CD8-positive, alpha-beta memory T cell (primary cell): ENCODE data around the gene DPP6. TPM values are rescaled to one million over a fixed set of nuclear protein-coding genes. Genes with fewer than 3 reads are reported as not detected.
"Not testable (repeated sequence)": the region's sequence is repeated elsewhere in the genome, so short reads cannot be mapped to it uniquely, and the experiment has no call there.

Experiments
- CTCF ChIA-PET: fragments of 350-600 bp; sonication (Branson Sonifier 250); formaldehyde crosslinking; loops from one replicate; lab custom pipeline; 2021; ENCODE audit warnings: antibody characterized with exemption; lab: Charles Lee
- POLR2A ChIA-PET: fragments of 350-600 bp; sonication (Branson Sonifier 250); formaldehyde crosslinking; loops from one replicate; lab custom pipeline; 2021; ENCODE audit warnings: antibody characterized with exemption; lab: Charles Lee
- DNase-seq, 5 donors: peaks; one replicate each; pipeline versions ENCODE4 v3.0.0 to v3.0.0-alpha.2; 2020 to 2022; ENCODE audit warnings: mixed read lengths in 1 of 5
- H3K27ac ChIP-seq: one replicate; pipeline ENCODE4 v1.7.0; 2013; ENCODE audit warnings: low read depth, mild to moderate bottlenecking, low read length, moderate library complexity
- H3K27me3 ChIP-seq: 2 replicates; pipeline ENCODE4 v1.7.0; 2013; ENCODE audit warnings: low read length, mild to moderate bottlenecking; ENCODE audit not compliant: insufficient read depth, poor library complexity, severe bottlenecking
- H3K36me3 ChIP-seq: 2 replicates; pipeline ENCODE4 v1.7.0; 2013; ENCODE audit warnings: mild to moderate bottlenecking, low read length, moderate library complexity; ENCODE audit not compliant: insufficient read depth
- H3K4me1 ChIP-seq: 2 replicates; pipeline ENCODE4 v1.7.0; 2013; ENCODE audit warnings: mild to moderate bottlenecking, low read length, moderate library complexity; ENCODE audit not compliant: insufficient read depth
- H3K4me3 ChIP-seq: 2 replicates; pipeline ENCODE4 v1.7.0; 2013; ENCODE audit warnings: mild to moderate bottlenecking, low read length
- H3K9me3 ChIP-seq: 2 replicates; pipeline ENCODE4 v1.7.0; 2013; ENCODE audit warnings: mild to moderate bottlenecking, low read length
- H3K27ac Mint-ChIP-seq, 8 donors: one replicate each; pipeline ENCODE4 v1.8.0; 2020 to 2021; ENCODE audit warnings: mixed read lengths in 8 of 8, mild to moderate bottlenecking in 6 of 8, inconsistent platforms in 3 of 8, moderate library complexity in 3 of 8
- H3K27me3 Mint-ChIP-seq, 2 donors: one replicate each; pipeline ENCODE4 v1.8.0; 2020 to 2021; ENCODE audit warnings: mixed read lengths in 2 of 2, mild to moderate bottlenecking in 1 of 2, moderate library complexity in 1 of 2
- H3K36me3 Mint-ChIP-seq, 3 donors: one replicate each; pipeline ENCODE4 v1.8.0; 2020 to 2021; ENCODE audit warnings: mixed read lengths in 3 of 3, inconsistent platforms in 1 of 3, mild to moderate bottlenecking in 1 of 3
- H3K4me1 Mint-ChIP-seq, 3 donors: one replicate each; pipeline ENCODE4 v1.8.0; 2020 to 2021; ENCODE audit warnings: mixed read lengths in 3 of 3, inconsistent platforms in 1 of 3, mild to moderate bottlenecking in 1 of 3
- H3K4me3 Mint-ChIP-seq, 7 donors: one replicate each; pipeline ENCODE4 v1.8.0; 2020 to 2021; ENCODE audit warnings: mixed read lengths in 7 of 7, mild to moderate bottlenecking in 6 of 7, moderate library complexity in 4 of 7, inconsistent platforms in 2 of 7
- H3K9me3 Mint-ChIP-seq, 5 donors: one replicate each; pipeline ENCODE4 v1.8.0; 2020 to 2022; ENCODE audit warnings: mixed read lengths in 5 of 5, mild to moderate bottlenecking in 3 of 5, moderate library complexity in 2 of 5, inconsistent platforms in 1 of 5
- polyA plus RNA-seq: library from polyadenylated mRNA; unstranded; fragments of 300-500 nt; fragmentation: Illumina TruSeq; gene quantifications from one replicate; pipeline ENCODE4 v1.2.3, GENCODE V29; 2021
- total RNA-seq, 2 experiments: library from RNA; stranded (reverse); gene quantifications; one replicate each; pipeline ENCODE4 v1.2.3, GENCODE V29; 2021

The DPP6 gene
- total and polyA plus RNA-seq, 3 experiments from 2014 or later: not detected

DNA sequence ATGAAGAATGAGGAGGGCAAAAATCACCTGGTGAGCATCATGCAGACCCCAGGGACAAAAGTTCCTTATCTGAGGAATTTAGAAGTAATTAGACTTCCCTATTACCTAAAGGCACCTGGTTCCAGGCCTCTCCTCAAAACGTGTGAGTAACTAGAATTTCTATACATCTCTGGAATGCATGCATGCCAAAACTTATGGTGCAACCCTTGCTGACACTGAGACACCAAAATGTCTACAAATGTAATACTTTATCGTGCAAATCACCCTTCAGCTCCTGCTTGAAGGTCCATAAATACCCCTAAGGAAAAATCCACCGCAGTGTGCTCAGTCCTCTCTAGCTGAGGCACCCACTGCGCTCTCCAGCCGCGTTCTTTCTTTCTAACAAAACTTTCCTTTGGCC is 866.5 kb downstream of the DPP6 start:
- DNase-seq: no peak
- H3K27me3 Mint-ChIP-seq: peaks cover 19 to 26% of the 10 kb centered on the region in 2 donors
- ChIA-PET CTCF (interaction anchor here (1.6 kb wide), 1 partner anchor 9 kb away, joined by 6 read pairs; no protein-coding TSS in a partner anchor), POLR2A (no interaction called here)
- H3K9me3 Mint-ChIP-seq: no peaks in the 10 kb centered on the region
- peaks cover 0 to 2% (median 0%) of the 10 kb centered on the region in 3 donors for H3K36me3 Mint-ChIP-seq
- H3K4me3 Mint-ChIP-seq: no peak overlapping the region
- Histone ChIP-seq H3K27ac (no peak overlapping the region), H3K36me3 (no peaks in the 10 kb centered on the region), H3K4me3 (no peak overlapping the region), H3K9me3 (no peaks in the 10 kb centered on the region), H3K27me3 (peaks cover 4% of the 10 kb centered on the region), H3K4me1 (no peaks in the 10 kb centered on the region)
- peaks cover 2 to 6% (median 3%) of the 10 kb centered on the region in 3 donors for H3K4me1 Mint-ChIP-seq
- peak overlapping the region in 1 of 8 donors; percentile 43 for H3K27ac Mint-ChIP-seq

DNA sequence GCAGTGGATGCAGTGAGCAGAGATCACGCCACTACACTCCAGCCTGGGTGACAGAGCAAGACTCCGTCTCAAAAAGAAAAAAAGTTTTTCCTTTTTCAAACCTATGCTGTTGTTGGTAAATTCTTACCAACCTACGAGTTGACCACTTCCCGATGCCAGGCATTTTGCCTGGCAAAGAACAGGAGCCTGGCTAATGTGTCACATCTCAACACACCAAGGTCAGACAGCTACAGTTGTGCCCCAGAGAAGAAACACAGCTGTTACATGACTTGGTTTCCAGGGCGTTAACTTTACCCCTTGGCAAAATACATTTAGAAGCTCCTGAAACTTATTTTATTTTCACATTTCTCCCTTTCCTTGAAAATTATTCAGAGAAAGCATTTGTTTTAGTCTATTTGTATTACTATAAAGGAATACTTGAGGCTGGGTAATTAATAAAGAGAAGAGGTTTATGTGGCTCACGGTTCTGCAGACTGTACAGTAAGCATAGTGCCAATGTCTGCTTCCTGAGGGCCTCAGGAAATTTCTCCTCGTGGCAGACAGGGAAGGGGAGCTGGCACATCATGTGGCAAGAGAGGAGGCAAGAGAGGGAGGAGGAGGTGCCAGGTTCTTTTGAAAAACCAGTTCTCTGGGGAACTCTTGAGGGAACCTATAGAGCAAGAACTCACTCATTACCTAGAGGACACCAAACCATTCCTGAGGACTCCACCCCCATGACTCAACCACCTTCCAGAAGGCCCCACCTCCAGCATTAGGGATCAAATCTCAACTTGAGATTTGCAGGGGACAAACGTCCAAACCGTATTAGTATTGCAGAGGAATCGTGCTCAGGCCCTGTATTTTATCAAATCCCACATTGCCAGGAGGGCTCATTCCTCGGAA is 867.4 kb downstream of the DPP6 start:
- Mint-ChIP-seq H3K27ac (no peak overlapping the region), H3K9me3 (no peaks in the 10 kb centered on the region), H3K4me3 (no peak overlapping the region), H3K36me3 (no peaks in the 10 kb centered on the region), H3K4me1 (peaks cover 0 to 3% (median 0%) of the 10 kb centered on the region in 3 donors), H3K27me3 (peaks cover 17 to 28% of the 10 kb centered on the region in 2 donors)
- Histone ChIP-seq H3K27ac (no peak overlapping the region), H3K4me1 (no peaks in the 10 kb centered on the region), H3K27me3 (peaks cover 4% of the 10 kb centered on the region), H3K9me3 (no peaks in the 10 kb centered on the region), H3K4me3 (no peak overlapping the region), H3K36me3 (no peaks in the 10 kb centered on the region)
- ChIA-PET POLR2A (no interaction called here), CTCF (no interaction called here)
- no peak for DNase-seq

DNA sequence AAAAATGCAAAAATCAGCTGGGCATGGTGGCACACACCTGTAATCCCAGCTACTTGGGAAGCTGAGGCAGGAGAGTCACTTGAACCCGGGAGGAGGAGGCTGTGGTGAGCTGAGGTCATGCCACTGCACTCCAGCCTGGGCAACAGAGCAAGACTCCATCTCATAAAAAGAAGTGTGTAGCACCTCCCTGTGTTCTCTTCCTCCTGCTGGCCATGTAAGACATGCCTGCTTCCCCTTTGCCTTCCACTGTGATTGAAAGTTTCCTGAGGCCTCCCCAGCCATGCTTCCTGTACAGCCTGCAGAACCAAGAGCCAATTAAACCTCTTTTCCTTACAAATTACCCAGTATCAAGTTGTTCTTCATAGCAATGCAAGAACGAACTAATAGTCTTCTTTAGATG is 870.3 kb downstream of the DPP6 start:
- H3K27me3 ChIP-seq, H3K36me3 ChIP-seq, H3K4me1 Mint-ChIP-seq, DNase-seq, H3K27ac ChIP-seq, H3K9me3 Mint-ChIP-seq, H3K4me3 Mint-ChIP-seq, H3K4me1 ChIP-seq, H3K9me3 ChIP-seq, H3K4me3 ChIP-seq, H3K36me3 Mint-ChIP-seq, H3K27ac Mint-ChIP-seq, POLR2A ChIA-PET: not testable (repeated sequence)
- H3K27me3 Mint-ChIP-seq: peaks cover 5 to 14% of the 10 kb centered on the region in 2 donors
- CTCF ChIA-PET: interaction anchor here (0.8 to 2.8 kb wide), 3 partner anchors 8 to 422 kb away, joined by 3 to 14 read pairs (median 6); no protein-coding TSS in a partner anchor

DNA sequence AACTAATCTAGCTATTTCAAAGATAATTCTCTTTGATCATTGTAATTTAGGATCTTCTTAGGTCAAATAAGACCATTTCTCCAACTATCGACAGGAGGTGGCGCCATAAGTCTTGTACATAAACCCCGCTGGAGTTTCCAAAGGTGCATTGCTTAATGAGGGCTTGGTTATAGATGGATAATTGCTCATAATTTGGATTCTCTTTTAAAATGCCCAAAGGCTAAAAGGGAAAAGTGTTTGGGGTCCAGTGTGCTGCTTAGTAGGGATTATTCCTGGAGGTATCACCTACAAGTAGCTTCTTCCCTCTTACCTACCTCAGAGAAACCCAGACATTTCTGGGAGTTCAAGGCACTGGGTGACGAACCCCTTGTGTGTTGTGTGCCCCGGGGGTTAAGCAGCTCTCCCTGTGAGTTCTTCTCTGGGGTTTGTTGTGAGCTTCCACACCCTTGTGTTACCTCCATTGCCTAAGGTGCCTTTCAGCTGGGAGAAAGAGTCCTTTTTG is 875.5 kb downstream of the DPP6 start:
- Mint-ChIP-seq H3K4me3 (peak overlapping the region; percentile 89 to 97 (median 95)), H3K27ac (peak overlapping the region; percentile 86 to 99 (median 98)), H3K36me3 (peaks cover 1 to 28% (median 4%) of the 10 kb centered on the region in 3 donors), H3K27me3 (peaks cover 2 to 6% of the 10 kb centered on the region in 2 donors), H3K9me3 (no peaks in the 10 kb centered on the region), H3K4me1 (peaks cover 29 to 40% (median 38%) of the 10 kb centered on the region in 3 donors)
- H3K9me3 ChIP-seq: no peaks in the 10 kb centered on the region
- peak overlapping the region; percentile 92 for H3K27ac ChIP-seq
- ChIA-PET POLR2A (interaction anchor here (0.5 to 1.8 kb wide), 8 partner anchors 16 to 1965 kb away, joined by 3 to 14 read pairs (median 4); partner anchors contain the start of genes INSIG1, LMBR1 and PAXIP1), CTCF (interaction anchor here (0.6 to 4.5 kb wide), 42 partner anchors 9 to 838 kb away, joined by 3 to 62 read pairs (median 4); partner anchors contain the start of genes INSIG1 and PAXIP1)
- no peaks in the 10 kb centered on the region for H3K27me3 ChIP-seq
- no peaks in the 10 kb centered on the region for H3K36me3 ChIP-seq
- H3K4me3 ChIP-seq: peak overlapping the region; percentile 85
- peak; percentile 67 to 84 (median 71) for DNase-seq
- peaks cover 12% of the 10 kb centered on the region for H3K4me1 ChIP-seq

DNA sequence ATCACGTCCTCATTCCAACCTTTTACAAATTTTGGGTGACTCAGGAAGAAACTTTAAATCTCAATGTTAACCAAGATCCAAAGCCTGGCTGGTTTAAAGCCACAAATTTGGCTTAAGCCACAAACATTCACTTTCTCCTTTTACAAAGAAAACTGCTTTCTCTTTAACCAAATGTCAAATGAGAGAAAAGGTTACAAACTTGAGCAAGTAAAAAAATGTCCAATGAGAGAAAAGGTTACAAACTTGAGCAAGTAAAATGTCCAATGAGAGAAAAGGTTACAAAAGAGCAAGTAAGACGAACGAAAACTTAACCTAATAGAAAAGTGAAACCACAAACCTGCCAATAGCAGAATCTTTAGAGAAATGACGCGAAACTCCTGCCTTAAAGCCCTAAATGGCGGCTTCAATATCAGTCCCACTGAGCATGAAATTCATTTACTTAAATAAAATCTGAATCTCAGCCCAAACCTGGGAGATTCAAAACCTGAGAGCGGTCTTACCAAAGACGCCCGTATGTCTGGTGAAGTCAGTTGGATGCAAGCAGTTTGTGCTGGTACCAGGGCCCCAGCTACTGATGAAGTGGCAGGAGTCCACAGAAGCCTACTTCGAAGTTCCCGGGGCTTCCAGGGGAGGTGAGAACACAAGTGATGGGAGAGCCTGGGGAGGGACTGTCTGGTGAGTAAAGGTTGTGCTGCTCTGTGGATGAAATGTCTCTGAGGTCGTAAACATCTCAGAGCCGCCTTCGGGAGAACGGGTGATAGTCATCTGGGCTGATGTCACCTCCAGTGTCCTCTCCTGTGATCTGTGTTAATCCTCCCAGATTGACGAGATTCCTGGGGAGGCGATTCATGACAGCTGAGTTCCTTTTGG is 876.2 kb downstream of the DPP6 start:
- H3K27me3 Mint-ChIP-seq: peaks cover 2 to 6% of the 10 kb centered on the region in 2 donors
- H3K36me3 ChIP-seq: no peaks in the 10 kb centered on the region
- H3K4me3 Mint-ChIP-seq: peak overlapping the region; percentile 89 to 97 (median 95)
- peaks cover 3 to 30% (median 8%) of the 10 kb centered on the region in 3 donors for H3K36me3 Mint-ChIP-seq
- no peaks in the 10 kb centered on the region for H3K9me3 ChIP-seq
- H3K4me1 Mint-ChIP-seq: peaks cover 29 to 40% (median 38%) of the 10 kb centered on the region in 3 donors
- peak overlapping the region; percentile 85 for H3K4me3 ChIP-seq
- no peaks in the 10 kb centered on the region for H3K27me3 ChIP-seq
- H3K4me1 ChIP-seq: peaks cover 12% of the 10 kb centered on the region
- POLR2A ChIA-PET: interaction anchor here (0.6 to 1.8 kb wide), 8 partner anchors 40 to 370 kb away, joined by 3 to 14 read pairs (median 4); partner anchors contain the start of genes INSIG1 and PAXIP1
- CTCF ChIA-PET: interaction anchor here (0.9 to 4.5 kb wide), 31 partner anchors 8 to 826 kb away, joined by 3 to 62 read pairs (median 4); partner anchors contain the start of gene INSIG1
- peak overlapping the region; percentile 92 for H3K27ac ChIP-seq
- peak overlapping the region; percentile 86 to 99 (median 98) for H3K27ac Mint-ChIP-seq
- H3K9me3 Mint-ChIP-seq: no peaks in the 10 kb centered on the region
- peak; percentile 11 to 94 (median 67) for DNase-seq

DNA sequence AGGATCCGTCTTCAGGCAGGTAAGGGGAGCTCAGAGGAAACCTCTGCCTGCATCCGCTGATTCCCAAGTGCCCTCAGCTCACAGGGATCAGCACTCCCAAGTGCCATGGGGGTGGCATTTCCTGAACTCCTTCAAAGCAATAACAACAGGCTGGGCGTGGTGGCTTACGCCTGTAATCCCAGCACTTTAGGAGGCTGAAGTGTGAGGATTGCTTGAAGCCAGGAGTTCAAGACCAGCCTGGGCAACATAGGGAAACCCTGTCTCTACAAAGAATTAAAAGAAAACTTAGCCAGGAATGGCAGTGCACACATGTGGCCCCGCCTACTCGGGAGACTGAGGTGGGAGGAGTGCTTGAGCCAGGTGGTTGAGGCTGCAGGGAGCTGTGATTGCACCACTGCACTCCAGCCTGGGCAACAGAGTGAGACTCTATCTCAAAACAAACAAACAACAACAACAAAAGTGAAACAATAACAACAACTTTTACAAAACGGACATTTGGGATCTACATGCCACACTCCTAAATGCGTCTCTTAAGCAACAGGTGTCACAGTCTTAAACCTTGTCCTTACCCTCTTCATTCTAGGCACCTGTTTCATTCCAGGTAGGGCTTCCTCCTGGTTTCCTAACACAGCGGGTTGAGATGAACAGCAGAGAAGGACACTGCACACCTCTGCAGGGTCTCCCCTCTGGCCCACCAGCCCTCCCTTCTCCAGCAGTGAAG is 877.0 kb downstream of the DPP6 start:
- no peaks in the 10 kb centered on the region for H3K9me3 ChIP-seq
- CTCF ChIA-PET: interaction anchor here (2.5 to 4.5 kb wide), 5 partner anchors 16 to 416 kb away, joined by 11 to 62 read pairs (median 30); partner anchors contain the start of gene INSIG1
- H3K4me1 Mint-ChIP-seq: peaks cover 29 to 40% (median 38%) of the 10 kb centered on the region in 3 donors
- DNase-seq: no peak
- peaks cover 0 to 4% (median 0%) of the 10 kb centered on the region in 5 donors for H3K9me3 Mint-ChIP-seq
- peak overlapping the region; percentile 86 to 99 (median 98) for H3K27ac Mint-ChIP-seq
- peak overlapping the region; percentile 89 to 97 (median 95) for H3K4me3 Mint-ChIP-seq
- H3K27me3 Mint-ChIP-seq: peaks cover 2 to 5% of the 10 kb centered on the region in 2 donors
- peak overlapping the region; percentile 92 for H3K27ac ChIP-seq
- no peaks in the 10 kb centered on the region for H3K36me3 ChIP-seq
- peak overlapping the region; percentile 85 for H3K4me3 ChIP-seq
- POLR2A ChIA-PET: interaction anchor here (0.6 to 1.8 kb wide), 5 partner anchors 73 to 370 kb away, joined by 3 to 14 read pairs (median 4); partner anchors contain the start of genes INSIG1 and PAXIP1
- H3K27me3 ChIP-seq: no peaks in the 10 kb centered on the region
- H3K36me3 Mint-ChIP-seq: peaks cover 4 to 35% (median 14%) of the 10 kb centered on the region in 3 donors
- peaks cover 12% of the 10 kb centered on the region for H3K4me1 ChIP-seq
